ENCODE results near the gene HDDC3.

- TF ChIP-seq POLR2AphosphoS5 (IDR thresholded peaks at IDR 0.05): peak; percentile 58 to 67
- TF ChIP-seq POLR2A (IDR thresholded peaks at IDR 0.05): peak in 2 of 4 donors; percentile 74 to 76
- TF ChIP-seq CTCF (IDR thresholded peaks at IDR 0.05): peak in 1 of 6 experiments; percentile 31
These were observed 22.6 kb upstream of the HDDC3 start, which contains the start of gene RCCD1 for GRCh38 chr15:90954712-90955623.

Data from upper lobe of left lung (tissue), 4 donors.